ENCODE results near the gene ATR.

GRCh38 chr3:142498397-142499180, 79.9 kb downstream of the ATR start:
- TF ChIP-seq YY1 (IDR thresholded peaks at IDR 0.05; ENCODE audit: low read depth, low read length), result no peak
- TF ChIP-seq SUPT20H (IDR thresholded peaks at IDR 0.05; ENCODE audit: borderline replicate concordance, control insufficient read depth, low read depth, low read length), result no peak
- no peak for TF ChIP-seq CTCF (IDR thresholded peaks at IDR 0.05 in 2 of 3, conservative IDR thresholded peaks at IDR 0.05 in 1 of 3; ENCODE audit: control insufficient read depth in 2 of 3, extremely low read depth in 1 of 3, insufficient read depth in 1 of 3, low read depth in 3 of 3, low read length in 3 of 3)
- TF ChIP-seq PBX3 (IDR thresholded peaks at IDR 0.05; ENCODE audit: insufficient replicate concordance, low read depth, low read length), result no peak
- no peak for TF ChIP-seq EZH2 (IDR thresholded peaks at IDR 0.05; ENCODE audit: borderline replicate concordance, control insufficient read depth, low read depth, low read length)
